Islet precursor cell (in vitro differentiated cells): ENCODE results near the gene FOXJ3.
A peak's percentile ranks its signal among the peaks of the same experiment; 100 is the strongest.

Source experiments
- DNase-seq: peaks from one replicate; pipeline ENCODE4 v3.0.0-alpha.2; 2018

FOXJ3 gene

DNA sequence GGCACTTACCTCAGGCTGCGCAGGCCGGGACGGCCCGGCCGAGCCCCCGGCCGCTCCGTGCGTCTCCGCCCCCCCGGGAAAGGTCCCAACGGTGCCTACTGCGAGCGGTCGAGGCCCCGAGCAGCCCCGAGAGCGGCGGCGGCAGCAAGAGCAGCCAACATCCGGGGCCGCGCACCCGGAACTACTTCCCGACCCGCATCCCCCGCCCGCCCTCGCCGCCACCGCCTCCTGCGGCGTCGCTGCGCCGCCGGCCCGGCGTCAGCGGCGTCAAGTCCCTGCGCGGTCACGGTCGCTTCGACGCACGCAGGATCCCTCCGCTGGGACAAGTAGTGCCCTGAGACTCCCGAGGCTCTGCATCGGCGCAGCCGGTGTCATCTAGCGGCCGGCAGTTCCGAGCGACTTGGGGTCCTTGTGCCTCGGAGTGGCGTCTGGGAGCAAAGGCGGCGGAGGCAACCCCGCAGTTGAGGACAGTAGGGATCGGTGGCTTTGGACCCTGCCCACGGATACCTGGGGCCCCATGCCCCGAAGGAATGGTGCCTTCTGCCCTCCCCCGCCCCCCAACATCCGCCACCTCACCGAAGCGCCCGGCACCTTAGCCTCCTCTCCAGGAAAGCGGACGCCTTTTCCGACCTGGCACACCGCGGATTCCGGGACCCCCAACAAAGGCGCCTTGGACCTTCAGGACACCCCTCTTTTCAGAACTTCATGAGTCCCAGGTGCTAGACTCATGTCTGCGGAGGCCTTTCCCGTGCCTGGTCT lies at the start of gene FOXJ3:
TSS of gene FOXJ3 (minus strand) at position 186 of the 759 bp plus-strand sequence. CDS start 24,142 bp downstream, outside the sequence.
- DNase-seq: peak; percentile 96

DNA sequence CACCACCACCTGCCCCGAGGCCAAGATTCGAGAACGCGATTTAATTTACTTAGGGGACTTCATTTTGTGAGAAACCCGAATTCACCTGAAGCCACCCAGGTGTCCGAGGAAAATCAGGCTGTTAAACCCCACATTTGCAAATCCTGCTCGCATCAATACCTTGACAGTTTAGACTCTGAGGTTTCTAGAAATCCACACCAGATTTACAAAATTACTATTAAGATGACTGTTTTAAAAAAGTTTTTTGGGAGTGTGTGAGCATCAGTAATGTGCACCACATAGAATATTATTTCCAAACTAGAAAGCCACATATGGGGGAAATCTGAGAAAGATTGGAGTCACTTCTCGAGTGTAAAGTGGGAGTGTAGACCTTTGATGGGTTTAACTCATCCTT lies 46.2 kb upstream of the FOXJ3 start:
- no peak for DNase-seq

DNA sequence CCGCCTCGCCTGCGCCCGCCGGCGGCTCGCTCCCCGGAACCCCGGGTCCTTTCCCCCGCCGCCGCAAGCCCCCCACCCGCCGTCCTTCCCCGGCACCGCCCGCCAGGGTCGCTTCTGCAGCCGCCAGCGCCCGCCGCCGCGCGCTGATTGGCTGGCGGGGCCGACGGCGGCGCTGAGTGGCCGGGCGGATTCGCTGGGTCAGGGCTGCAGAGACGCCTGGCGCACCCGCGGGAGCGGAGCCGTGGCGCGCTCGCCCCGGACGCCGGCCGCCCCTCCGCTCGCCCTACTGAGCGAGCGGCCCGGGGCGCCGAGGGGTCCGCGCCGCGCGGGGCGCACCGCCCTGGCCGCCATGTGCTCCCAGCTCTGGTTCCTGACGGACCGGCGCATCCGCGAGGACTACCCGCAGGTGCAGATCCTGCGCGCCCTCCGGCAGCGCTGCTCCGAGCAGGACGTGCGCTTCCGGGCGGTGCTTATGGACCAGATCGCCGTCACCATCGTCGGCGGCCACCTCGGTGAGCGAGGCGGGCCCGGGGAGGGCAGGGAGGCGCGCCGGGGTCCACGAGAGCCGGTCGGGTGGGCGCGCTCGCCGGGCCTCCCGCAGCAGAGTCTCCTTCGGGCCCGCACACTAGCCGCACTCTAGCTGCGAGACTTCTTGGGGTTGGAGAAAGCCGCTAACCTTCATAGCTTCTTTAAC lies 45.7 kb upstream of the FOXJ3 start, which contains the start of gene RIMKLA:
TSS of gene RIMKLA (plus strand) at position 207 of the 694 bp plus-strand sequence. CDS start at position 350, 143 bp downstream.
- DNase-seq: peak; percentile 83

DNA sequence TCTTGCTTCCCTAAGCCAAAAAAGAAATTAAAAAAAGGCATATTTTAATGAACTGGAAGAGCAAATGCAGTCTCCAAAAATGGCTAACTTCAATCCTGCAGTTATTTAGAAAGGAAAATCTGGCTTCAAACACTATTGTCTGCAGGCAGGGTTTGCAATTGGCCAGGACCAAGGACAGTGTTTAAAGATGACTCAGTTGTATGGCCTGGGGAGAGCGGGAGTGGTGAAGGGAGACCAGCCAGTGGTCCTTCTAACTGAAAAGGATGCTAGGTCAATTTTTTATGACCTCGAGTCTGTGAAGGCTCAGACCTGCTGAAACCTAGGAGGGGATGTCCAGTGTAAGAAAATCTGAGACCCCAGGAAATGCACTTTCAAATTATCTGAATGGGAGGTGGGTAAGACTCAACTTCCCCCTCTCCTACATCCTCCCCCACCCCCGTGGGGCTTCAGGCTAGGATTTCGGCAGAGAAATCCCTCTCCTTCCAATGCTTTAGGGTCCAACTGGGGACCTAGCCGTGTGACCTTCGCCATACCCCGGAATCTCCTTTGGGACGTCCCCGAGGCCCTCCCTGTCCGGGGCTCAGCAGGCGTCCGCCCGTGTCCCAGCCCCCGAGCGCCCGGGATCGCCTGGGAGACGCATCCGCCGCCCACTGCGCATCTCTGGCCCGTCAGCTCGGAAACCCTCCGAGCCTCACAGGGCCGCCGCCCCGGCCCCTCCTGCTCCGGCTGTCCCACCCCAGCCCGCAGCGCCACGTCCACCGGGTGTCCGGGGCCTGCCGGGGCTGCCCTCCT lies 45.0 kb upstream of the FOXJ3 start:
- peak; percentile 80 for DNase-seq

DNA sequence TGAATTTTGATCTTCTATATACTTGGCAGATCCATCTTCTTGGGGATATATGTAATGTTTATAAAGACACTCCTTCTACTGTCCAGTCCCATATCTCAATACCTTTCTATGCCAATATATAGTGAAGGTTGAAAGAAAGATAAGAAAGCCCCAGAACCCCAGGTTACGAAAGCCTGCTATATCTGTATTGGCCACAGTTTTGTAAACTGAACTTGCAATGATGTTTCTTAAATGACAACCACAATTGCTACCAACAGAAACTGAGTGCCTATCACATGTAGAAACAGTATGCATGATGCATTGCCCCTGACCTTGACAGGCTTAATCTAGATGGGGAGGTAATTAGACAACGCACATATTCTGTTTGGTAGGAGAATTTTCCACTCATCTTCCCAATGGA lies 37.8 kb upstream of the FOXJ3 start:
- DNase-seq: no peak

DNA sequence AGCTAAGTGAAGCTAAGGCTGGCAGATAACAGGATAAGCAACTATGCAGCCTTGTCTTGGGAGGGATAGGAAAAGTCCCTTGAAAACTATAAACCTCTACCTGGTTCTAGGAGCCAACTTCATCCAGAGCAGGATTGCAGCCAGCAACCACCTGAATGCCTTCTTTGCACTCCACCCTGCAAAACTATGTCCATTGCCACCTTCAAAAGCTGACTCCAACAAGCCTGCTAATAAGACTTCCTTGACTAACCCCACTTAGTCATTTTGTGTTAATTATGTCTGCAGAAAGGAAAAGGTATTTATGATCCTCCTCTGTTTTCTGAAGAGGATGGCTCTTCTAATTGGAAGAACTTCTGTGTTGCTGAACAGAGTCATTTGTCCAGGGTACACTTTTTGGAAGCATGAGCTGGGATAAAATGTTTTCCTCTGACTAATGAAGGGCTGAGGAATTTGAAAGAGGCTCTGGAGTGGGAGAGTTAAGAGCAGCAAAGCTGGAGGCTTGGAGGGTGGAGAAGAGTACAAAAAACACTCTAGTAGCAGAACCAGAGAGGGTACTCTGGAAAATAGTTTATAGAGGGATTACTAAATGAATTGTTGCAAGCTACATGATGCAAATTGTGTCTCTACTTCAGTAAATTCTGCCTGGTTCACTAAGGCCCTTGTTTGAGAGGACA lies 36.0 kb upstream of the FOXJ3 start:
- DNase-seq: peak; percentile 86

DNA sequence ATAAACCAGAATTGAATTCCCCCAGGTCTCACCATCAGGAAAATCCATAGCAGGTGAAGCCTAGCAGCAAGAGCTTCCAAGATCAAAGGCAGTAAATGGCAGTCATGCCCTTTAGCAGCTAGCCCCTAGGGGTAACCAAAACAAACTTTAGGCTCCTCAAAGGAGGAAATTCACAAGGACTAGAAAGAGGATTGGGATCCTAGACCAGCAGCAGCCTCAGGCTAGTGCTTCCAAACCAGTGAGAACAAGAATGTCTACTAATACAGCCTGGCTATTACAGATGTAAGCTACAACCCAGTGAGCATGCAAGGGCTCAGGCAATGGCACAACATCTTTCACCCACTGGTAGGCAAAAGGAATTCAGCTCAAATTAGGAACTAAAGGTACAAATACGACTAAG lies 34.4 kb upstream of the FOXJ3 start:
- DNase-seq: peak; percentile 90

DNA sequence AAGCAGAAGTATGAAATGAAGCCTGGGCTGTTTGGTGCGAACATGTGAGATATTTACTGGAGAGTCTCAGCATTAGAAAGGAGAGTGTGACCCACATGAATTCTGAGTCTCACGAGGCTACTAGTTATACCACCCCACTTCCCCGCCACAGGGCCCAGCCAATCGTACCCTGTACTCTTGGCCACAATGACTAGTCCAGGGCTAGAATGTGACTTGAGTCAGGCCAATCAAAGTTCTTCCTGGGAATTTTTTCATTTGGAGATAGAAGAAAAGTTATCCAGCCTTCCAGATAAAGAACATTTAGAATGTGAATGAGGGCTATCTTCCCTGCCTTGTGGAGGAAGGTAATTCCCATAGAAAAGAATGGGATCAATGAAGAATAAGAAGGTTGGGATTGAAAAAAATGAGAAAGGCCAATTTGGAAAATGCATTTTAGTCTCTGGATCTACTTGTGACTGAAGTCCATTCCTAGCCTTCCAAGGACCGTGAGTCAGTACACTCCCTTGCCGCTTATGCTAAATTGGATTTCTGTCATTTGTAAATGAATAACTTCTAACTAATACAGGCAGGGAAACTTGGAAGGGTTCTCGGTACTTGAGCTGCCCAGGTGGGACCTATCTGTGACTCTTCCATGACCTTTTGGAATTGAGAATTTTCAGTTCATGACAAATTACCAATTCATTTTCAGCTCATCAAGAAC lies 33.2 kb upstream of the FOXJ3 start:
- DNase-seq: no peak

DNA sequence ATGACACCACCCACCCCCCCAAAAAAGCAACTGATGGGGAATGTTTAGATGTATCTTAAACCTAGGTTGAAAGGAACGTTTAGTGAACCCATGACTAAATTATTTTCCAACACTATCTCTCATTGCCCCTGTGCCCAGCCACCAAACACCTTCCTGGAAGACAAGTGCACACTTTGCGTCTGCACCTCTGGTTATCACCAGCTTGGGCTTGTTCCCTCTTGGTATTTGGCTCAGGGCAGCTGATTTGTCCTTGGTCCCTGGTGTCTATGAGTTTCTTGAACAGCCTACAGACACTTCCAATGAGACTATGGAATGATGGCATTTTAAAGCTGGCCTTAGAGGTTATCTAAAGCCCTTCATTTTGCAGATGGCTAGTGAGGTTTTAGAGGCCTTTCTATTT lies 30.1 kb upstream of the FOXJ3 start:
- DNase-seq: no peak

DNA sequence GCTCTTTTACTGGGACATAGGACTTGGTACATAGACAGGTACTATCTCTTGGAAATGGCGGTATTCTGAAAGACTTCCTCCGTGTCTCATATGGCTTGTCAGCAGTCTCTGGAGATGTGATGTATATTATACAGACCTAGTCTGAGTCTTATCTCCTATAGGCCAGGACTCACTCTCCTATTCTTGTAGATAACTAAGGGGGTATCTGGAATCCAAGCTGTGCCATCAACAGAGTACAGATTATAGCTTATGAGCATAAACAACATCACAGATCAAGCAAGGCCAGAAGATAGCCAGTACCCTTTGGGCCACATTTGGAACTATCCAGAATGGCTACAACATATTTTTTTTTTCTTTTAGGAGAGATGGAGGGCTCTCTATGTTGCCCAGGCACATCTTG lies 29.5 kb upstream of the FOXJ3 start:
- DNase-seq: no peak

DNA sequence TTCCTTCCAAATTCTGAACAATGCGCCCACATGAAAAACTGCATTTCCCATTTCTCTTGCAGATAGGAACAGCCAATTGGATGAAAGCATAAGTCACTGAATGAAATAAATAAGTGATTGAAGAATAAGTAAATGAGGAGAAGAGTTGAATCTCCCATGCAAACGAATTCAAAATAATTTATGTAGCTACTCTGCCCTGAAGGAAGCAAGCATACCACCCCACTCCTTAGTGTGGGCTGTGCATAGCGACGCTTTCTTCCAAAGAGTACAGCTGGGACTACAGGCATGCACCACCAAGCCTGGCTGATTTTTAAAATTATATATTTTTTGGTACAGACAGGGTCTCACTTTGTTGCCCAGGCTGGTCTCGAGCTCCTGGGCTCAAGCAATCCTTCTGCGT lies 29.1 kb upstream of the FOXJ3 start:
- DNase-seq: no peak

DNA sequence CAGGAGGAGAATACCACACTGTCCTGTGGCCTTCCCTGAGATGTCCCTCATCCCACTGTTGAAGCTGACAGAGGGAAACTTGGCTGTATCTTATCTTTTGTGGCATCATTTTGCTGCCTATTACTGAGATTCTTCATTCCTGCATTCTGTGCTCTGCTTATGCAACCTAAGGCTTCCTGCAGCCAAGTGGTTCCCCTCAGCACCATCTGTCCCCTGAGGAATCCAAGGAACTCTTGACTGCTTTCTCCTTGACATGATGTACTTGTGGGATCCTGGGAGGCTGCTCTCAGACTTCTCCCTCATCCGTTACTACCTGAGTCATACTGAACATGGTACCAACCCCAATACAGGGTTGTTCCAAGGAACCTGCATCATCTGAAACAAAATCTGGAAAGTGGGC lies 24.4 kb upstream of the FOXJ3 start:
- peak; percentile 72 for DNase-seq

DNA sequence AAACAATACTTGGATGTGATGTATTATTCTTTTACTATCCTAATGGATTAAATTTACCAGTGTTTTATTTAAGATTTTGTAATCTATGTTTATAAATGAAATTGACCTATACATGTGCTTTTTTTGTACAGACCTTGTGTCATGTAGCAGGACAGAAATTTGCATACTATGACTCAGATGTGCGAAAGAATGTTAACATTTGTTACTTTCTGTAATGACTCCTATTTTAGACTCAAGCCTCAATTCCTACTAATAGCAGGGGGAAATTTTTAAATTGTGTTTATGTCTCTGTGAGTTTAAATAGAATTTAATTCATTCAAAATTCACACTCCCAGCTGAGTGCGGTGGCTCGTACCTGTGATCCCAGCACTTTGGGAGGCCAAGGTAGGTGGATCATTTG lies 23.8 kb upstream of the FOXJ3 start:
- no peak for DNase-seq

DNA sequence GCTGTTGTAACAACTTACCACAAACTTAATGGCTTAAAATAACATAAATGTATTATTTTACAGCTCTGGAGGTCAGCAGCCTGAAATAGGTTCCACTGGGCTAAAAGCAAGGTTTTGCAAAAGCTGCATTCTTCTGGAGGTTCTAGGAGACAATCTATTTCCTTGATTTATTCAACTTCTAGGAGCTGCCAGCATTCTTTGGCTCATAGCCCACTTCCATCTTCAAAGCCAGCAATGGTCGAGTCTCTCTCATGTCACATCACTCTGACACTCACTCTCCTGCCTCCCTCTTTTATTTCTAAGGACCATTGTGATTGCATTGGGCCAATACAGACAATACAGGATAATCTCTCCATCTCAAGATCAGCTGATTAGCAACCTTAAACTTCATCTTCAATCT lies 15.1 kb upstream of the FOXJ3 start:
- no peak for DNase-seq

DNA sequence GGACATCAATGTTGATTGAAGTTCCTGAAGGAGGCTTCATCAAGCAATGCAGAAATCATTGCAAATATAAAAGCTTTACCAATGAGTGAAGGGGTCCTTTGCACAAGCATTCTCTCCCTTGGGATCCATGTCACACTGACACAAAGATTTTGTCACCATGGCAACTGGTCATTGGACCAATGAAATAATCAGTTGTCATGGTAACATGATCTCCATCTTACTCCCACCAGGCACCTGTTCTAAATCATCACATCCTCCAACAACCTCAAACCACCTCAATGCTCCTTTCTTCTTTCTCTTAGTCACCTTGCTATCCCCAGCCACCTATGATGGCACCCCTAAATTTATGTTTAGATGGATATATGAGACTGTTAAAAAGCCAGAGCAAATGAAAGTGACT lies 13.5 kb upstream of the FOXJ3 start:
- no peak for DNase-seq

DNA sequence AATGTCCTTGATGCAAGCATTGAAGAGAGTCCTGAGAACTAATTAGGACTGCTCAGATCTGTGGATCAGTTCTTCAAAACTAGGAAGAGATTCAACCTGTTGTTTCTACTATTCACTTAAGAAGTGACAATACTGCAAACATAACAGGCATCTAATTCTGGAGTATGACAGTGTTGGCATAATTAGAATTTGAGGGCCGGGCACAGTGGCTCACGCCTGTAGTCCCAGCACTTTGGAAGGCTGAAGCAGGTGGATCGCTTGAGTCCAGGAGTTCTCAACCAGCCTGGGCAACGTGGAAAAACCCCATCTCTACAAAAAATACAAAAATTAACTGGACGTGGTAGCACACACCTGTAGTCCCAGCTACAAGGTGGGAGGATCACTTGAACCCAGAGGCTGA lies 8.0 kb upstream of the FOXJ3 start:
- no peak for DNase-seq

DNA sequence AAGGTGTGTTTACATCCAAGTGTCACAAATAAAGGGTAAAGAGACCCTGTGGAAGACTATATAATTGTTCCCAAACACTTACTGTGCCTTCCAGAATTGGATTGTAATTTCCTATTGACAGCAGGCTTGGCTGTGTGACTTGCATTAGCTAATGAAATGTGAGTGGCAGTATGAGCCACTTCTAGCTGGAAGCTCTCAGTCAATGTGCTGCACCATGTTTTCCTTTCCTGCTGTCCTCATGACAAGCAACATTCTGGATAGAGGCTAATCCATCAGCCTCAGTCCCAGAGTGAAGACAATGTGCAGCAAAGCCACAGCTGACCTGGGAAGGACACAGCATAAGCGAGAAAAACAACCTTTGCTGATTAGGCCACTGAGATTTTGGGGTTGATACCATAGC lies 5.9 kb upstream of the FOXJ3 start:
- DNase-seq: no peak

DNA sequence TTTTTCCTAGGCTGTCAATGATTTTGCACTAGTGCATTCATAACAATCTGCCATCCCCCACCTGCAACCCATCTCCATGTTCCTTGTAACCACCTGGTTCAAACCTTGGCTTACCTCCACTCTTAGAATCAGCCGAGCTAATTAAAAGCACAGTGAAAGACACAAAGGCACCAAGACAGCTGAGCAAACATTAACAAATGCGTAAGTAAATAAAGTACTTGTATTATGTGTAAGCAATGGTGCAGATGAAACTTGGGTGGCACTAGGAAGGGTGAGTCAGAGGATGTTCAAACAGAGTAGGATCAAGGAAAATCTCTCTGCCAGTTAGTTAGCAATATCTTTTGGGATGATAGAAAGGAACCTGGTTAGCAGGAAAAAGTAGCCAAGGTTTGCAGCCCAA lies 5.1 kb upstream of the FOXJ3 start:
- DNase-seq: no peak

DNA sequence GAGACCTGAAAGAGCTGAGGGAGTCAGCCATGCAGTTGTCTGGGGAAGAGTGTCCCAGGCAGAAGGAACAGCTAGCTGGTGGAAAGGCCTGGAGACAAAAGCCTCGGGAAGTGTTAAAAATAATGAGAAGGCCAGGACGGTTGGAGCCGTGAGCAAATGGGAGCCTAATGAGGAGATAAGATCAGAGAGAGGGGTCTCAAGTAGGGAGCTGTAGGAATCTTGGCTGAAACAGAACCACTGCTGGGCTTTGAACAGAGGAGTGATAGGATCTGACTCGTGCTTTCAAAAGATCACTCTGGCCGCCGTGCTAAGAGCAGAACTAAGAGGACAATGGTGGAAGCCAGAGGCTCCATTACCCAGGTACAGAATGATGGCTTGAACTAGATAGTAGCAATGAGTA lies 1.9 kb upstream of the FOXJ3 start:
- peak; percentile 96 for DNase-seq

DNA sequence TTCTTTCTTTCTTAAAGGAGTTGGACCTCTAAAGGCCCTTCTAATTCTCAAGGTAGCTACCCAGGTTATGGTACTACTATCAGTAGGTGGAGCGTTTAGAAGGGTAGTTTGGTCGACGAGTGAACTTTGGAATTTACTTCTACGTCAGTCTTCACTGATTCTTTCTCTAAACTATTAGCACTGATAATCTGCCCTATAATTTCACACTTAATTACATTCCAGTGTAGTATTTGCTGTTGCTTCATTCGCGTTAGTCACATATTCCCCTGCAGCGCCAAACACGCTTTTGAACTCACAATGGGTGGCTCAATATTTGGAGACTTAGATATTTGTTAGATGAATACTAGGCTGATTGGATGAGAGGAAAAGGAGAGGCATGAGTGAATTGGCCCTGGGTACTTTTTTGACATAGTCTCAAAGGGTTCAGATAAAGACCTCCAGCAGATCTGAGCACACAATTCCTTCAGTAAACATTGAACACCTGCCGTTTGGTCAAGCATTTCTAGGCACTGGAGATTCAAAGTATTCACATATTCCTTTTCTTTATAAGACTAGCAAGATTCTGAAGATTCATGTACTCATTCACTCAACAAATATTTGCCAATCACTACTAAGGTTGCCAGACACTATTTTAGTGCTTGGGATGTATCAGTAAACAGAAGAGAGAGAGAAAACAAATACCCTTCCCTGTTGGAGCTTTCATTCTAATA lies 929 bp upstream of the FOXJ3 start:
- DNase-seq: no peak

DNA sequence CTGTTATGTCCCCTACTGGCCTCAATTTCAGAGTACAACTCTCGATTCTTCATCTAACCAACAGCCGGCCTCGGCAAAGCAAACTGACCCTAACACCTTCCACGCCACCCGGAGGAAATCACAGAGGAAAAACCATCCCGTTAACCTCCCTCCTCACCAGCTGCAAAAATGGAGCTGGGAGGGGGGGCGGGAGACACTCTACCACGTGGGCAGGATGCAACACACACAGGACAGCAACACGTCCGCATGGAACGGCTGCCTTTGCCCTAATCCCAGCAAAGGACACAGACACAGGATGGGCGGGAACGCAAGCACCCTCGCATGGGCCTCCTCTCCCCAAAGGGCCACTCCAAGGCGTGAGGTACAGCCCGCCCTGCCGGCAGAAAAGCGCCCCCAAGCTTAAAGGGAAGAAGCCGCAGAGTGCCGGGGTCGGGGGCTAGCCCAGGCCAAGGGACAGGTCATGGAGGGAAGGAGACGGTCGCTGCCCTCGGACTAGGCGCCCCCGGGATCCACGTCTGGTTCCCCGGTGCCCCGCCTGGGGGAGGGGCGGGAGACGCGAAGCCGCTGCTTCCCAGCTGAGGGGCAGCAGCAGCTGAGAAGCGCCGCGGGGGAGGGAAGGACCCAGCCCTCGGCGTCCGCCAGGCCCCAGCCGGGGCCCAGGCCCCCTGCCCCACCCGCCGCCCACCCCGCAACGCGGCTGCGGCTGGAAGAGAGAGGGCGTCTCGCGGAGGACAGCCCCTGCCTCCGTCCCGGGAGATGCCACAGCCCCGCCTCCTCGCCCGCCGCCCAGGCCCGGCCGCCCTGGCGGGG lies 590 bp downstream of the FOXJ3 start:
- DNase-seq: peak; percentile 79
